HPDE6-E6E7 (cell line): Measurements from ENCODE around the gene SLX9.

Experiments
- DNase-seq: peaks from one replicate; pipeline ENCODE4 v3.0.0; 2011; ENCODE audit warnings: missing footprints; ENCODE audit errors: extremely low spot score

SLX9 gene

GRCh38 chr21:45001134-45002095 lies 61.6 kb downstream of the SLX9 start:
- DNase-seq = peak; percentile 56

- no peak for DNase-seq
Measured at GRCh38 chr21:45002381-45003204, 62.8 kb downstream of the SLX9 start.

GRCh38 chr21:45003331-45004058 lies 63.7 kb downstream of the SLX9 start:
- DNase-seq = no peak

- DNase-seq = no peak
Measured at GRCh38 chr21:45004059-45004422, 64.2 kb downstream of the SLX9 start.

- no peak for DNase-seq
Measured at GRCh38 chr21:45004481-45005247, 64.8 kb downstream of the SLX9 start.

- no peak for DNase-seq
Measured at GRCh38 chr21:45006536-45007095, 66.8 kb downstream of the SLX9 start.

- DNase-seq = no peak
Measured at GRCh38 chr21:45009616-45010015, 69.8 kb downstream of the SLX9 start.

- DNase-seq = peak; percentile 42
Measured at GRCh38 chr21:45010096-45010495, 70.3 kb downstream of the SLX9 start.

- DNase-seq = no peak
Measured at GRCh38 chr21:45010860-45011259, 71.0 kb downstream of the SLX9 start.

GRCh38 chr21:45011426-45011825 lies 71.6 kb downstream of the SLX9 start:
- DNase-seq = no peak

- peak; percentile 90 for DNase-seq
Measured at GRCh38 chr21:45011911-45012661, 72.3 kb downstream of the SLX9 start.

- peak; percentile 83 for DNase-seq
Measured at GRCh38 chr21:45012662-45013259, 72.9 kb downstream of the SLX9 start.

- no peak for DNase-seq
Measured at GRCh38 chr21:45013260-45013841, 73.5 kb downstream of the SLX9 start.

GRCh38 chr21:45014747-45015468 lies 75.1 kb downstream of the SLX9 start:
- DNase-seq = no peak

- no peak for DNase-seq
Measured at GRCh38 chr21:45015469-45015860, 75.6 kb downstream of the SLX9 start.

- no peak for DNase-seq
Measured at GRCh38 chr21:45016031-45016405, 76.2 kb downstream of the SLX9 start.

- DNase-seq = no peak
Measured at GRCh38 chr21:45016406-45017038, 76.7 kb downstream of the SLX9 start.
